Neural crest cell (in vitro differentiated cells): ENCODE measurements around the gene COLEC12. TPM values are rescaled to one million over a fixed set of nuclear protein-coding genes. Genes with fewer than 3 reads are reported as not detected.

ENCODE experiments used
- DNase-seq: peaks from one replicate; pipeline ENCODE4 v3.0.0; 2021; ENCODE audit warnings: low read depth, mixed read lengths, low spot score
- H3K27ac Mint-ChIP-seq: one replicate; pipeline ENCODE4 v1.8.0; 2021; ENCODE audit warnings: mild to moderate bottlenecking, mixed read lengths; ENCODE audit not compliant: unreplicated experiment
- H3K27me3 Mint-ChIP-seq: 2 replicates; pipeline ENCODE4 v1.8.0; 2021; ENCODE audit warnings: low read depth, mild to moderate bottlenecking, mixed read lengths
- H3K36me3 Mint-ChIP-seq: 2 replicates; pipeline ENCODE4 v1.8.0; 2021; ENCODE audit warnings: low read depth, mild to moderate bottlenecking, mixed read lengths
- H3K4me1 Mint-ChIP-seq: 2 replicates; pipeline ENCODE4 v1.8.0; 2021; ENCODE audit warnings: mixed read lengths
- H3K4me3 Mint-ChIP-seq: one replicate; pipeline ENCODE4 v1.8.0; 2021; ENCODE audit warnings: mild to moderate bottlenecking, mixed read lengths
- H3K9me3 Mint-ChIP-seq: 2 replicates; pipeline ENCODE4 v1.8.0; 2021; ENCODE audit warnings: mixed read lengths
- total RNA-seq: library from RNA; stranded (reverse); gene quantifications from 2 replicates; pipeline ENCODE4 v1.2.1, GENCODE V29; 2021
- TF ChIP-seq, protein P1 (sequence below): fragments of 200-600 bp; sonication (generic); conservative IDR thresholded peaks from 2 replicates; pipeline ENCODE4 v1.5.0; 2021; ENCODE audit warnings: antibody characterized with exemption, mild to moderate bottlenecking

Gene COLEC12
- total RNA-seq, 1 donor from 2014 or later = 1.7 TPM

DNA sequence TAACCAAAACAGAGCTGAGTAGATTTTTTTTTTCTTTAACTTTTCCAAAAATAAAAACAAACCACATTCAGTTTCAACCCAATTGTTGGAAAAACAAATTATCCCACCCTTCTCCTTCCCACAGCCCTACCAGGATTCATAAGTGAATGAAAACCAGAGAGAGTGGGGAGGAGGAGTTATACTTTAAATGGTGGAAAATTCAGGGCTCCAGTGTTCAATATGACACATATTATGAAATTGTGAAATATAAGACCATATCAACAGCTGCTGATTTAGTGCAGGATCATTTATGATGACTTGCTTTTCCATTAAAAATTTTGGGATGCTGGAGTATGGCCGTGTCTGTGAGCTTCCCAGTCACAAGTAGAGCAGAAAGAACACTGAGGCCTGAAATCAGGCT lies 26.7 kb downstream of the COLEC12 start:
- H3K36me3 Mint-ChIP-seq = no peaks in the 10 kb centered on the region
- no peak overlapping the region for H3K27ac Mint-ChIP-seq

DNA sequence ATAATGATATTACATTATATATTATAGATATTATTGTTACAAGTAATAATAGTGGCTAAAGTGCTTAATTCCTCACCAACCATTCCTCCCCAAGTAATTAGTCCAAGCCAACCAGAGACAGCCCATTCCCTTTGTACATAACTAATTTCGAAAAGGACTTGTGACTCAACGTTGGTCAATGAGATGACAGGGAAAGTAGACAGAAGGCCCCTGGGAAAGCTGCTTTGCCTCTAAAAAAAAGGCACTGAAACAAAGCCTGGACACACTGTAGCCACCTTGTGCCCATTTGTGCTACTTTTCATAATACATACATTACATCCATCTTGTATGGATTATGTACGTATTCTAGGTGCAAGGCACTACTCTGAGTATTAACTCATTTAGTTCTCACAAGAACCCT lies 28.8 kb downstream of the COLEC12 start:
- H3K4me3 Mint-ChIP-seq = no peak overlapping the region
- no peaks in the 10 kb centered on the region for H3K27me3 Mint-ChIP-seq
- no peaks in the 10 kb centered on the region for H3K36me3 Mint-ChIP-seq
- no peak overlapping the region for H3K27ac Mint-ChIP-seq
- DNase-seq = no peak
- TF ChIP-seq, protein P1, sequence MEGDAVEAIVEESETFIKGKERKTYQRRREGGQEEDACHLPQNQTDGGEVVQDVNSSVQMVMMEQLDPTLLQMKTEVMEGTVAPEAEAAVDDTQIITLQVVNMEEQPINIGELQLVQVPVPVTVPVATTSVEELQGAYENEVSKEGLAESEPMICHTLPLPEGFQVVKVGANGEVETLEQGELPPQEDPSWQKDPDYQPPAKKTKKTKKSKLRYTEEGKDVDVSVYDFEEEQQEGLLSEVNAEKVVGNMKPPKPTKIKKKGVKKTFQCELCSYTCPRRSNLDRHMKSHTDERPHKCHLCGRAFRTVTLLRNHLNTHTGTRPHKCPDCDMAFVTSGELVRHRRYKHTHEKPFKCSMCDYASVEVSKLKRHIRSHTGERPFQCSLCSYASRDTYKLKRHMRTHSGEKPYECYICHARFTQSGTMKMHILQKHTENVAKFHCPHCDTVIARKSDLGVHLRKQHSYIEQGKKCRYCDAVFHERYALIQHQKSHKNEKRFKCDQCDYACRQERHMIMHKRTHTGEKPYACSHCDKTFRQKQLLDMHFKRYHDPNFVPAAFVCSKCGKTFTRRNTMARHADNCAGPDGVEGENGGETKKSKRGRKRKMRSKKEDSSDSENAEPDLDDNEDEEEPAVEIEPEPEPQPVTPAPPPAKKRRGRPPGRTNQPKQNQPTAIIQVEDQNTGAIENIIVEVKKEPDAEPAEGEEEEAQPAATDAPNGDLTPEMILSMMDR = no peak
- H3K4me1 Mint-ChIP-seq = peaks cover 10% of the 10 kb centered on the region
- no peaks in the 10 kb centered on the region for H3K9me3 Mint-ChIP-seq

More for the DNA sequence above, 26.7 kb downstream of the COLEC12 start:
- TF ChIP-seq, protein P1 = no peak
- Mint-ChIP-seq H3K4me3 (no peak overlapping the region), H3K4me1 (peaks cover 12% of the 10 kb centered on the region), H3K27me3 (no peaks in the 10 kb centered on the region), H3K9me3 (no peaks in the 10 kb centered on the region)
- no peak for DNase-seq

DNA sequence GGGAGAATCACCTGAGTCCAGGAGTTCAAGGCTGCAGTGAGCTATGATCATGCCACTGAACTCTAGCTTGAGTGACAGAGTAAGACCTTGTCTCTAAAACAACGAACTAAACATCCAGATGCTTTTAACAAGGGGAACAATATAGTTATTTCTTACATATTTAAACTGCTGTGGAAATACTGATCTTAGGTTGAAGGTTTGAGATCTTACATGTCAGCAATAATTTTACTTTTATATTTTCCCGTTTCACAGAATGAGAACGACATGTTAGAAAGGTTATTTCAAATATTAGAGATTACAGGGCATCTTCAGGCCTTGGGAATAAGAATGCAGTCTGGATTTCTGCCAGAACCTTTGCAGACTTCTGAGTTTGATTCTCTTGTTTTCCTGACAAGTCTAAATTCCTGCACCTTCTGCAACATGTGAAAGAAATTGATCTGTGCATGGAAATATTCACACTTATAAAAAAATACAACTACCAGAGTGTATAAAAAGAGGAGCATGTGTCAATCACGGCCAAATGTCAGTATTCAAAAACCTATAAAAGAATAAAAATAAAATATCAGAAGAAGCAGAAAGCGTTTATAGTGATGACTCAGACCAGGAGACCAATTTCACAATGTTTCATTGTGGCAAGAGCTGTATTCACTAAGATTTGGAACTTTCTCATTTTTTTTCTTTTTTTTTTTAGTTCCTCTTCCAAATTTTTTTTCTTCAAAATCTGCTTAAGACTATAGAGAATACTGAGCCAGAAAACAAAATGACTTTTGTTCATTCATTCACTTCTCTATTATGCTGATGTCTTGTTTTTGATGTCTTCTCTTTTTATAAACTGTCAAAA lies 29.6 kb downstream of the COLEC12 start:
- Mint-ChIP-seq H3K4me1 (peaks cover 5% of the 10 kb centered on the region), H3K27me3 (peaks cover 2% of the 10 kb centered on the region), H3K9me3 (no peaks in the 10 kb centered on the region), H3K27ac (no peak overlapping the region), H3K36me3 (no peaks in the 10 kb centered on the region), H3K4me3 (no peak overlapping the region)
- TF ChIP-seq, protein P1 = no peak
- no peak for DNase-seq

DNA sequence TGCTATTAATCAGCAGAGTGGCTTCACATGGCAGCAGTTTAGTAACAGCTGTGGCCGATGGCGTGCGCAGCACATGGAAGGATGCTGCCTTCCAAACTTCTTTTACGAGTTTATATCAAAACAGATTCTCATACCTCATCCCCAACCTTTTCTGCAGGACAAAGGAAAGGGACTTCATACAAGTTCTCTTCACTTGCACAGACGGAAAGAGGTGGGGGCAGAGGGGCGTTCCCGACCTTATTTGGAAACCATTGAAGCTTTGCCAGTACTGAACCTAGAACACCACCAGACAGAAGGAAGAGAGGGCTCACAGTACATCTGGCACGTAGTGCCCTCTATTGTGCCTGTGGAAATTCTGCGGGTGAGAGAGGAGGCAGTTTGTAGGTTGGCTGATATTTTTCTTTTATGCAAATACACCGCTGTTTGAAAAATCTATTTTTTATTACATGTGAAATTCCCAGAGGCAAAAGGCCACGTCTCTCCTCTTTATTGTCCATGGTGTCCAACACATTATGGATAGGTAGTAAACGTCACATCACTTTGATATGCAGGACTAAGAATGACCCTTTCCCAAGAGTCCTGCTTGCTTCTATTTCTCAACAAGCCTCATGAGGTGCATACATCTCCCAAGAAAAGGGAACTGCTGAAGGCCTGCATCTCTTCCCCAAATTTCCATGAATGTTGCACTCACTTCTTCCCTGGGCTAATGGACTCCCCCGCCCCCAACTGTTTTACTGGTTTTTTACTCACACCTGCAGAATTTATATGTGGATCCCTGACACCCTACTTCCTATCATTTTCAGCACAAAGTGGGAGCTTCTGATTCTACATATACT lies 31.3 kb downstream of the COLEC12 start:
- no peak for DNase-seq
- peaks cover 5% of the 10 kb centered on the region for H3K4me1 Mint-ChIP-seq
- peaks cover 6% of the 10 kb centered on the region for H3K27me3 Mint-ChIP-seq
- H3K9me3 Mint-ChIP-seq = no peaks in the 10 kb centered on the region
- no peak overlapping the region for H3K27ac Mint-ChIP-seq
- H3K36me3 Mint-ChIP-seq = no peaks in the 10 kb centered on the region
- no peak overlapping the region for H3K4me3 Mint-ChIP-seq
- TF ChIP-seq, protein P1 = no peak

DNA sequence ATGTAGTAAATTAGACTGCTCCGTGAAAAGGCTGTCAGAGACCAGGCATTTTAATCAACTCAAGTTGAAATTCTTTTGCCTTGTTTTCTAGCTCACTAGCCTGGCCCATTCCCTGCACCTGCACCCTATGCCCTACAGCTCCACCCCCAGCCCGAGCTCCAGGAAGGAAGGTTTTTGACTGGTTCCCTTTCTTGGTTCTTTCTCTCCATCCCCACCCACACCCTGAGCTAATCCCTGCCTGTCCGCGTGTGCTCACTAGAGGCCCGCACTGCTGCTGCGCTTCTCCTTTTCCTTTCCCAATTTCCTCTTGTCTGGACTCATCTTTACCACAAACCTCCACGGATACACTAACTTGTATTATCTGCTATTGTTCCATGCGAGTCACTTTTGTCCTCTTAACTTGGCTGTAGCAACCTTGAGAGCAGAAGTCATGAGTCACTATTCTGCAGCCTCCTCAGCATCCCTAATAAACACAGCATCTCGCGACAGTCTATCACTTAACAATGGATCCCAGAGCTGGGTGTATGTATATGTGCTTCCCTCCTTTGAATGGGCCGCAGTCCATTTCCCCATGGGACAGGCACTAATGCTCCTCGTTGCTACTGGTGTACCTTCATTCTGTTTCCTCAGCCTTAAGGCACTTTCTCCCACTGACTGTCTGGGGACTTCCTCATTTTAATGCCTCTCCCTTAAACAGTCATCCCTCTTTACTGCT lies 36.5 kb downstream of the COLEC12 start:
- Mint-ChIP-seq H3K4me3 (no peak overlapping the region), H3K27ac (no peak overlapping the region), H3K9me3 (no peaks in the 10 kb centered on the region), H3K27me3 (peaks cover 12% of the 10 kb centered on the region), H3K36me3 (no peaks in the 10 kb centered on the region), H3K4me1 (peaks cover 16% of the 10 kb centered on the region)
- no peak for DNase-seq
- TF ChIP-seq, protein P1 = no peak
